ENCODE results near the gene C1orf198.
A peak's percentile ranks its signal among the peaks of the same experiment; 100 is the strongest.

The C1orf198 gene

DNA sequence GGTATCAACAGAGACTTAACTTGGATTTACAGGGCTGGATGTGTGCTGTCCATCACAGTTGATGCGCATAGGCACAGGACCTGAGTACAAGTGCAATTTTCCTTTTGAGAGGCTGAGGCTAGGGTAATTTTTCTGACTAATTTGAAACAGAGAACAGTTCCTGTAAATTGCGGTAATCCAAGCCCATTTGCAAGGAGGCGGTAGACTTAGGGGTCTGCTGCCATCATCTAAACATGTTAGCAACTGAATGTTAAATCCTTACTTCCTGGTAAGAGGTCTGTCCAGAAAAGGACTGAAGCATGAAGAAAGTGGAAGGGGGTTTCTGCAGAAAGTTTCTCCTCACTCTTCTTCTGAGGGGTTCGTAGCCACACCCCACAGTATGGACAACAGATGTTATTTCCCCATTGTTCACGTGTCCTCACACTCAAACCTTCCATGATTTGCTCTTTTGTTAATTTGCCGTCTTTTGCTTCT, 23.7 kb upstream of the C1orf198 start:
- no peak for DNase-seq (ENCODE audit: low spot score)

DNA sequence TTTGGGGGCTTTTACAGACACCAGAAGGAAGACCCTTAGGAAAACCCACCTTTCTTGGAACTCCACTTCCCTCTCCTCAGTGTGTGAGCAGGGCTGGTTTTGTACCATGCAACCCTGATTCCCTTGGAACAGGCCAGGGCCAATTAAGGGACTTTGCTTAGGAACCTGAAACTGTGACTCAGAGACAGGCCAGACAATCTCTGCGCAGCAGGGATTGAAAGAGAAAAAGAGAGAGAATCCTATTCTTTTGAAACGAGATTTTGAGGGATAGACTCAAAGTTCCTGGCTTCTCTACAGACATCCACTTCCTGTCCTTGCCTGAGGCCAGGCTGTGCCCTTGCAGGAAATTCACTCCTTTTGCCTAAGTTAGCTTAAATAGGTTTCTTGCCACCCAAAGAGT, 23.1 kb upstream of the C1orf198 start:
- DNase-seq (ENCODE audit: low spot score): no peak

DNA sequence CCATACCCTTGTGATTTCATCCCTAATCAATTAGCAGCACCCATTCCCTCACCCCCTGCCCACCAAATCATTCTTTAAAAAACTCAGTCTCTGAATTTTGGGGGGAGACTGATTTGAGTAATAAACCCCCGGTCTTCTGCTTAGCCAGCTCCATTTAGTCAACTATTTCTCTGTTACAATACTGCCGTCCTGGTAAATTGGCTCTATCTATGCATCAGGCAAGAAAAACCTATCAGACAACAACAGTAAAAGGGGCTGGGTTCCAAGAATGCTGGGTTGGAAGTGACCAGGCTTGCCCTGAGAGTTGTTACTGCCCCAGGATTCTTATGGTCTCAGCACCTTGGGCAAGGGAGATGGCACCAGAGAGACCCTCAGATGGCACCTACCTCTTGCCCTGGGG, 16.3 kb upstream of the C1orf198 start:
- no peak for DNase-seq (ENCODE audit: low spot score)

DNA sequence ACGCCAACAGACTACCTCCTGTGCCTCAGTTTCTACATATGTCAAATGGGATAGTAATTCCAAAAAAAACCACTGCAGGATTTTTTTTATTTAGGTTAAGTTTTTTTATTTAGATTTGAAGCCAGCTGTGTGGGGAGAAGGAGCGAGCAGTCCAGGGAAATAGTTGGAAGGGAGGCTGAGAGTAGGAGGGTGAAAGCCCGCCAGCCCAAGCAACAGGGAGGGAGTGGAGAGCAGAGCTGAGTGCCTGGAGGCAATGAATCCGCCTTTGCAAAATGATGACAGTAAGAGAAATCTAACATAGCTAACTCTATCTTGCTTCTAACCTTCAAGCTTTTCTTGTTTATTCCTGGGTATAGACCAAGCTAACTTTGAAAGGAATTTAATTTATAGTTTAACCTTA, 15.6 kb upstream of the C1orf198 start:
- DNase-seq (ENCODE audit: low spot score): no peak

DNA sequence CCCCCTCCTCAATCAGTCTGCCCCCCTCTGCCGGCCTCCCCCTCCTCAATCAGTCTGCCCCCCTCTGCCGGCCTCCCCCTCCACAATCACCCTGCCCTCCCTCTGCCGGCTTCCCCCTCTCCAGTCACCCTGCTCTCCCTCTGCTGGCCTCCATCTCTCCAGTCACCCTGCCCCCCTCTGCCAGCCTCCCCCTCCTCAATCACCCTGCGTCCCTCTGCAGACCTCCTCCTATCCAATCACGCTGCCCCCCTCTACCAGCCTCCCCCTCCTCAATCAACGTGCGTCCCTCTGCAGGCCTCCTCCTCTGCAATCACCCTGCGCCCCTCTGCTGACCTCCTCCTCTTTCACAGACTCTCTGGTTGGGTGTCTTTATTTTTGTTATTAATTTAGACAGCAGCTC, 11.5 kb upstream of the C1orf198 start:
- DNase-seq (ENCODE audit: low spot score): no peak

DNA sequence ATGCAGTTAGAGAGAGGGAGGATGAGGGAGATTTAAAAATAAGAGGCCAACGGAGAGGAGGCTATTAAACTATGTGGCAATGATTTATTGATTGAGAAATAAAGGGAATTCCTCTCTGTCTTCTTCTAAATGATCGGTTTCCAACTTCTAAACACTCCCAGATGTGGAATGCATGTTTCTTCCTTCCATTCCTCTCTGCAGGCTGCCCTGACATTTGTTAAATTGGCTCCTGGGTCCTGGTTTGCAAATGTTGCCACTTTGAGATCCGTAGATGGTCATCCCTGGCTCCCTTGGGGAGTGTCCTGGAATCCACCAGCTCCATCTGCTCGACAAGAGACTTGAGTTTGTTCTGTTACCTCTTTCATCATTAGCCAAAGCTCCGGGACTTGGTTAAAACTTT, 10.3 kb upstream of the C1orf198 start:
- DNase-seq (ENCODE audit: low spot score): no peak

DNA sequence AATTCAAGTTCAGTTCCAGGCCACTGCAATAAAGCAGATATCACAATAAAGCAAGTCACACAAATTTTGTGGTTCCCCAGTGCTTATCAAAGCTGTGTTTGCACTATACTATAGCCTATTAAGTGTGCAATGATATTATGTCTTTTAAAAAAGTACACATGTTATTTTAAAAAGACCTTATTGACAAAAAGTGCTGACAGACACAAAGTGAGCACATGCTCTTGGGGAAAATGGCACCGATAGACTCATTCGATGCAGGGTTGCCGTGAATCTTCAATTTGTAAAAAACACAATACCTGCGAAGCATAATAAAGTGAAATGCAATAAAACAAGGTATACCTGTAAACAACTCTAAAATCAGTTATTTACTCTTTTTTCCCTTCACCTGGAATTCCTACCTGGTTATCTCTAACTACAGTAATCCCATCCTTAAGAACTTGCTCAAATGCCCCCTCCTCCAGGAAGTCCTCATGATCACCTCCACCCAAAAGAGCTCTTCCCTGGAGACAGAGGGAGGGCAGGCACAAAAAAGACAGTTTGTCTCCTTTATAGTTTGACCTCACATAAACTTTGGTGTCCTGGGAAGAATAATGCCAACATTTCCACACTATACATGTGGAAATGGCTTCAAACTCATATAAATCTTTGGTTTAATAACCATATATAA, 9.7 kb upstream of the C1orf198 start:
- DNase-seq (ENCODE audit: low spot score): no peak

DNA sequence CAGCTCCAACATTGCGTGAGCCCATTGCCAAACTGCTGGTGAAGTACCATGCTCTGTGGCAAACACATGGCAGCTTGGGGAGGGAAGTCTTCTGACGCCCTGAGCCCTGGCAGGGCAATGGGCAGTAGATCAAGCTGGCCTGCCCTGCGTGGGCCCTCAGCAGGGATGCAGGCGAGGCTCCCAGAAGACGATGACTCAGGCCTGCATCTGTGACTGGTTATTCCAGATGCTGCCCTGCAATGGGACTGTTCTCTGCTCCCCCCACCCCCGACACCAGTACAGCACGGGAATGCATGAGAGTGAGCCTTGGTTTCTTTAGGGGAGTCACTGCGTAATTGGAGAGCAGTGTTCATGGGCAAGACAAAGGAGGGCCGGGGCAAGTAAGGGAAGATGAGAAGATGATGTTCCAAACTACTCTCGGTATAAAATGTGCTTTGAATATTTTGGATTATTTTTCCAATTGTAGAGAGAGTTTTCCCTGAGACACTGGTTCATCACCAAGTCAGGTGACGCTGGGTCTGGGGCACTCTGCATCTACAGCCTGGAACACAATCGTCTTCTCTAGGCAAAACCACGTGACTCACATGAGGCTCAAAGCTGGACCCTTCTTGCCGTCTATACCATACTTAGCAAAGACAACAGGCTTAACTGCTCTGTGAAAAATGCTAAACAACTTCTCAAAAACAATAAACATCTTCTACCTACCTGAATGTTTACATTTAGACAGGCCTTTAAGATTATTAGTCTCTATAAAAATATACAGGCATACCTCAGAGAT, 9.0 kb upstream of the C1orf198 start:
- DNase-seq (ENCODE audit: low spot score): no peak

DNA sequence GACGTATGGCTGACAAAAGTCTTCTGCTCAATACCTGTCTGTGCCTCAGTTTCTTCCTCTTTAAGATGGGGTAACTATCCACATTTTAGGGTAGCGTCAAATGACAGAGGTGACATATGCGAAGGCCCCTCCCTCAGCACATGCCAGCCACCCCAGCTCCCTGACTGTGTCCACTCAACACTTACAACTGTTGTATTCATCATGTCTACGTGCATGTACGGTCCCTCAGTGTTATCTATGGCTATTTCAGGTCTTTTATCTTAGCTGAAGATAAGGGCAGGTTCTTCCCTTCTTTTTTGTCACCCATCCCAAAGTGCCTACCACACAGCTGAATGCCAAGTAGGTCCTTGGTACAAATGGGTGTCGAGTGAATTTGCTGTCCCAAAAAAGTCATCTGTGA, 8.3 kb upstream of the C1orf198 start:
- no peak for DNase-seq (ENCODE audit: low spot score)

DNA sequence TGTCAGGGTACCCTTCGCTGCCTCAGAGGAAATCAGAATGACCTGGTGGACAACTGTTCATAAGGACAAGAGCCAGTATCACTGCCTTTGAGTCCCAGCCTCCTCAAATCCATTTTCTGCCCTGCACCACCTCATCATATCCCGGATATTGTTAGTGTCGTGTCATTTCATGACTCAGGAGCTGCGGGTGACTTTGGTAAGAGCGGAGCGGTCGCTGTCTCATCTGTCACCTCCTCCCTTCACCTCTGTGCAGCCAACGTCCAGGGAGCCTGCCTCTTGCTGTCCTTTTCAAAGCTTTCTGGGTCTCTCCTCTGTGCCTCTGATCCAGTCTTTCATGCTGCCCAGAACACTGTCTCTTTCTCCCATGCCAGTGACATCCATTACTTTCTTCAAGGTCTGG, 7.0 kb upstream of the C1orf198 start:
- no peak for DNase-seq (ENCODE audit: low spot score)

DNA sequence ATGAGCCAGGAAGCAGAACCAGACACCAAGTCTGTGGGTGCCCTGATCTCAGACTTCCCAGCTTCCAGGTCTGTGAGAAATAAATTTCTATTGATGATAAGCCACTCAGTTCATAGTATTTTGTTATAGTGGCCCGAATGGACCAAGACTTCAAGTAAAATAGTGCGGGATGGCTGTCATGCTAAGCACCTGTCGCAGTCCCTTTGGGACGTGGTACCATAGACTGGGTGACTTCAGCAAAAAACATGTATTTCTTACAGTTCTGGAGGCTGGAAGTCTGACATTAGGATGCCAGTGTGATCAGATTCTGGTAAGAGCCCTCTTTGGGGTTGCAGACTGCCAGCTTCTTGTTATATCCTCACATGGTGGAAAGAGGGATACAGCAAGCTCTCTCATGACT, 2.6 kb upstream of the C1orf198 start:
- no peak for DNase-seq (ENCODE audit: low spot score)

DNA sequence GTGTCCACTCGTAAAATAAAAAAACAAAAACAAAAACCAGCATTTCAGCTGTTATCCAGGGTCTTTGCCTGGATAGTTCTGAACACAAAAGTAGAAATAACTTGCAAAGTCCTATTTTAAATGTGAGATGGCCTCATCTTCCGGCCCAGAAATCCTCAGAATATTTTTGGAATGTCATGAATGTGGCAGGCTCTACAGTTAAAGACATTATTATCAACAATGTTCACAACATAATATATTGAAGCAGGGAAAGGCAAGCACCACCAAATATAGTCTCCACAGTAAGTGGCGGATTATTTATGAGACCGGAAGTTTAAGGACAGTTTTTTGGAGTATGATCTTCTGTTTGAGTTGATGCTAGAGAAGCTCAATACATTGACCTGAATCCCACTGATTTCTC, 1.2 kb upstream of the C1orf198 start:
- DNase-seq (ENCODE audit: low spot score): no peak

DNA sequence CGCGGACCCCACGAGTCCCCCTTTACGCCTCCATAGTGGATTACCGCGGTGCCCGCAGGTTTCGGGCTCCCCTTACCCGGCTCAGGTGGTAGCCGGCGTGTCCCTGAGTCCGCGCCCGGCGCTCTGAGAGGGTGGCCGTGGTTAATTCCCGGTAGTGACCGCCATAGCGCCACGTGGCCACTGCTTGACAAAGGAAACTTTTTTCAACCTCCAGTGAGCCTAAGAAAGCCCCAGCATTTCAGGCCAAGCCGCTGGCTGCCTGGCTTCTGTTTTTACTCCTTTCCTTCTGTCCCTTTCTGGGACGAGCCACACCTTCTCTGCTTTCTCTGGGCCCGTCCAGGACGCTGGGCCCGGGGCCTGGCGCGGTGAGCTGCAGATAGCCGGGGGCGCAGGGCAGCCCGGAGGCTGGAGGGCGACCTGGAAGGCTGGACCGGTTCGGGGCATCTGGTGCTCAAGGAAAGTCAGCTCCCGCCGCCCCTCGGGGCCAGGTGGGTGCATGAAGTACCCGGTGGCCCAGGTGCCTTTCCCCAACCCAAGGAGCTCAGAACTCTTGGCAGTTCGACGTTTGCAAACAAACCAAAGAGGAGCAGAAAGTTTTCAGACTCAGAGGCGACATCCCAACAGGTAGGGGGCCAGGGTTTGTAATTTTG, 540 bp upstream of the C1orf198 start:
- DNase-seq (ENCODE audit: low spot score): no peak

DNA sequence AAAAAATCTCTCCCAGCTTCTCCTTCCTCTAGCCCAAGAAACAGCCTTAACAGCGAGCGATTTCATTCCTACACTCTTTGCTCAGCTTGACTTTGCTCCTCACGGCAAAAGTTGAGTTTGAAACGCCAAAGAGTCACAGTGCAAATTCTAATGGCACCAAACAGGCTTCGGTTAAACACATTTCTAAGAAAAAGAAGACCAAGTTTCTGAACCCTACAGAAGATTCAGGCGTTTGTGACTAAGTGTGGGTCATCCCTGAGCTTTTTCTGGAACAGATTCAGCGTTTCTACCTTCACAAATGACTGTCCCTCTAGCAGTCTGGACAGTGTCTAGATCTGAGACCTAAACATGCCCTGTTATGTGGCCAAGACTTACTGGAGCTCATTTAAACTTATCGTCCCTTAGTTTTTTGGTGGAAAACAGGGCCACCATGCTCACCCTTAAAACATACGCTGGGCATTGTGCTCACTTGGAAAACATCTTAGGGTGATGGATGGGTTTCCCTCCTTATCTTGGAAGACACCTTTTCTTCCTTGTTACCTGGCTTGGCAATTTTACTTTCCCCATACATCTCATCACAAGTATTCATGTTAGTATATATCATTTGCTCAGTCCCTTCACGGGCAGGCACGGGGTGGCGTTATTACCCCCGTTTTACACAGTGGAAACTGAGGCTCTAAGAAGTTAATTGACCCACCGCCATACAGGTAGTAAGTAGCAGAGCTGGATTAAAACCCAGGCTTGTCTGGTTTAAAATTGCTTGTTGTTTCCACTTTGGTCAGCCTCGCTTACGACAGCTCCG, 1.0 kb downstream of the C1orf198 start:
- DNase-seq (ENCODE audit: low spot score): no peak

DNA sequence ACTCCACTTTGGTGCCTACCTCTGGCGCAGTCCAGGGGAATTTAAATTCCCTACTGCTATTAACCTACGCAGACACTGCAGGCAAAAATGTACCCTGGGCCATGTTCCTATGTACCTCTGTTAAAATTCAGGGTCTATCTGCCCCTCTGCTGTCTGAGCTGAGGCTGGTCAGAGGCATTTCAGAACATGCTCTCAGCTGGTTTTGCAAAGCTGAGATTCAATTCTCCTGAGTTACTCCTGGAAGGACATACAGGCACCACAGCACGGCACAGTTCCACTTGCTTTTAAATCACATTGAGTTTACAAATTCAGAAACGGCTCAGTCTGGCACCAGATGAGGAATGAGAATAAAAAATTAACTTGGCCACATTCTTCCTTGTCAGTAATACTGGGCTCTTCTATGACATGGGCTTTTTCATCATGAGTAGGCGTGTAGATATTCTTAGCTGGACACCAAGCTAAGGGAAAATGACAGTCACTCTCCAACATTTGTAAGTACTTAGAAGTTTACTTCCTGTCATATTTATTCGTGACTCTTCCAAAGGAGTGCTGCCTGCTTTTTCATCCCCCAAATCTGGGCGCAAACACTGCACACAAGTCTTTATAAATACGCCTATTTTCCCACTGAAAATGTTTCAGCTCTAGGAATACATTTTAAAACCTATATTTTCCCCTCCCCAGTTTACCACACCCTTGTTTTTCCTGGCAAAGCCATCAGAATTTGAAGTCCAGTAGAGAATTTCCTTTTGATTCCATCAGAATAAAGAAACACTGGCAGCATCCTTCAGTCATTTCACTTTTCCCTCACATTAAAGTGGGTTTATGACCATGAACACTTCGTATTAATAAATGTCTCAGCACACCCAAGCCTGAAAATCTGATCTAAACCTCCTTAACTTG, 1.9 kb downstream of the C1orf198 start:
- no peak for DNase-seq (ENCODE audit: low spot score)

DNA sequence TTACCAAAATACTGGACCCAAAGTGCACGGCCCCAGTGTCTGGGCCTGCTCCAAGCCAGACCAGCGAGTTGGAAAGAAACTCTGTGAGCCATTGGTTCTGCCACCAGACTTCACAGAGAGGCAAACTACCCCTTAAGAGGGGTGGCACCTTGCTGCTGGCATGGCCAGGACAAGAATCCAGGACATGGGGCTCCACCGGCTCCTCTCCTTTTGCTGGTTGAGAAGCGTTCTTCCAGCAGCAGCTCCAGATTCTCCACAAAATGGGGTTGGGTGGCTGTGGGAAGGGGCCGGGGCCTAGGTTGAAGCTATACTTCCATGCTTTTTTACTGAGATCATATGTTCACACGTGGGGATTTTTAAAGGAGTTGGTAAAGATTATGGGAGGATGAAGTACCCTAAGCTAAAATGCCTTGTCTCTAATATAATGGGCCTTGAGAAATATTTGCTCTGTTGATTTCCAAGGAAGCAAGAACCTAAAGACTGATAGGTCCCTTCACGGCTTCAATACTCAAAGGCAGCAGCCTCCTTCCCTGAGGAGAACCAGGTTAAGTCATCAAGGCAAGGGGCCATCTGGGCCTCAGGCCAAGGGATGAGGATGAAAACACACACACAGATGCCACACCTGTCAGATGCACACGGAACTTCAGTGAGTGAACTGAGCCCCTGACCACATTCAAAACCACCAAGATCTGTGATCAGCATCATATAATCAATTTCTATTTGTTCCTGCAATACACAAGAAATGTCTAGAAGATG, 3.1 kb downstream of the C1orf198 start:
- DNase-seq (ENCODE audit: low spot score): no peak

DNA sequence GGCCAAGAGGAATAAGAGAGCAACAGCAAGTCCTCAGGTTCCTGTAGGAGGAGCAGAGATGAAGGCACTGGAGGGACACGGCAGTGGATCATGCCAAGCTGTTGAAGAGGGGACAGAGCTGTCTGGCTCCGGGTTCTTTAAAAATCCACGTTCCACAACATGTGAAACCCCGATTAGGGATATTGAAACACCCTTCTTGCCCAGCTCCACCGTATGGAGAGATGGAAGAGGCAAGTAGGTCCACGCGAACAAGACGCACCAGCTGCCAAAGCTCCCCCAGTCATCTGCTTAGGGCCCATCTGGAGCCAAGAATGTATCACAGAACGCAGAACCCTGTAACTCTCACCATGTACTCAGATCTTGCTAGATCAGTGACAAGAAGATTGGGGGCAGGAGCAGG, 3.9 kb downstream of the C1orf198 start:
- no peak for DNase-seq (ENCODE audit: low spot score)

DNA sequence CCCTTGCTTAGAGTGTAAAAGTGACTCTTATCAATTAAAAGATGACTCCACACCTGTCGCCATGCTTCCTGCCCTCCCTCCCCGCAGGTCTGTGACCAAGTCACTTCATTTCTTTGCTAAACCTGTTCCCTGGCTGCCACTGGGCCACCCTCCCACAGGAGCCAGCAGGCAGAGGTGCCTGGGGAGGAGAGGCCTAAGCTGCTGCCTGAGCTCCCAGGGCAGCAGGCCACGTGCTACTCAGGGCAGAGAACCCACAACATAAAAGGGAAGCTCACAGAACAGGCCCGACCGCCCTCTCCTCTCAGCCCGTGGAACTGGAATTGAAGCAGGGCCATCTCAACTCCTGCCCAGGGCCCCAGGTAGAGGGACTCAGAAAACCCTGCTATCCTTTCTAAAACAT, 4.9 kb downstream of the C1orf198 start:
- DNase-seq (ENCODE audit: low spot score): no peak

DNA sequence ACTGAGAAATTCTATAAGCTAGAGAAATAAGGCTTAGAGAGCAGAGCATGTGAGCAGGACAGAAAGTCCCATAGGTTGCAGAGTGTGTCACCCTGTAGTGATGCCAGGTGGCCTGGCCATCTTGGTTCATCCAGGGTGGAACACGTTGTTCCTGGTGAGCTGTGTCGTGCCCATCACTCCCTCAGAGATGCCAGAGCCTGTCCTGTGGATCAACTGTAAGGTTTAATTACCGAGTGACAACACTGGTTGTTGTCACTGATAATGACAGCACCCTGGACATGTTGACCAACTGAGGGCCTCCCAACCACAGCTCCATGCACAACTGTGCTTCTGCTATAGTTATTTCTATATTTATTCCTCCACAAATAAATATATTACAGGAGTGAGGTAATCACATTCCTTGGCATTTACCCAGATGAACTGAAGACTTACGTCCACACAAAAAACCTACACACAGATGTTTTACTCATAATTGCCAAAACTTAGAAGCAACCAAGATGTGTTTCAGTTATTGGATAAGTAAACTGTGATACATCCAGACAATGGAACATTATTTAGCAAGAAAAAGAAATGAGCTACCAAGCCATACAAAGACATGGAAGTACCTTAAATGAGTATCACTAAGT, 6.2 kb downstream of the C1orf198 start:
- DNase-seq (ENCODE audit: low spot score): no peak

DNA sequence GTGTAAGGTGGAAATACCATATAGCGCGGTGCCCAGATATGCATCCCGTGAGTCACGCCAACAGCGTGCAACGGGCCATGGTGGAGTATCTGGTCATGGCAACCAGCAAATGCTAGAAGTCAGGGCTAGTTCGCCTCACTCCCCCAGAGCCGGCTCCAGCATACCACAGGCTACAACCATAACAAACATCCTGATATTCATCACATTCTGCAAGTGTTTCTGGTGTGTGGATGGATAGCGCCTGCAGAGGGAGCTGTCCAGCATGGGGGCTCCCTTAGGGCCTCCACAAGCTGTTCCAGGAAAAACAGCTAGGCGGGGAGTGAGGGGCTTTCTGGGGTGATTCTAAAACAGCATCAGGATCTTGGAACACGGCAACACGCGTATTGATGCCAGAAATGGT, 6.8 kb downstream of the C1orf198 start:
- DNase-seq (ENCODE audit: low spot score): peak; percentile 38

Measured in HuH-7 (cell line).